Activated CD8-positive, alpha-beta memory T cell treated with anti-CD3 and anti-CD28 coated beads, Interleukin-2, amount 10 ng/mL, durations not matched to agents 7 days and 5 days (primary cell): ENCODE data around the gene EMD. TPM values are rescaled to one million over a fixed set of nuclear protein-coding genes. Genes with fewer than 3 reads are reported as not detected.

Experiments used
- ATAC-seq: fragments of 150-1000 bp; cut with Tn5 transposase; one replicate; pipeline ENCODE4 v1.10.0; 2021; ENCODE audit warnings: moderate library complexity
- CTCF ChIA-PET: fragments of 350-600 bp; sonication (Branson Sonifier 250); formaldehyde crosslinking; loops from one replicate; lab custom pipeline; 2021; ENCODE audit warnings: antibody characterized with exemption; lab: Charles Lee
- DNase-seq: peaks from one replicate; pipeline ENCODE4 v3.0.0-alpha.2; 2020
- H3K27ac Mint-ChIP-seq: one replicate; pipeline ENCODE4 v1.8.0; 2021; ENCODE audit warnings: mild to moderate bottlenecking, mixed read lengths
- H3K27me3 Mint-ChIP-seq: one replicate; pipeline ENCODE4 v1.8.0; 2021; ENCODE audit warnings: mixed read lengths
- H3K36me3 Mint-ChIP-seq: one replicate; pipeline ENCODE4 v1.8.0; 2021; ENCODE audit warnings: mild to moderate bottlenecking, mixed read lengths
- H3K4me1 Mint-ChIP-seq: one replicate; pipeline ENCODE4 v1.8.0; 2021; ENCODE audit warnings: mixed read lengths
- H3K4me3 Mint-ChIP-seq: one replicate; pipeline ENCODE4 v1.8.0; 2021; ENCODE audit warnings: mild to moderate bottlenecking, moderate library complexity, mixed read lengths
- H3K9me3 Mint-ChIP-seq: one replicate; pipeline ENCODE4 v1.8.0; 2022; ENCODE audit warnings: low read depth, mixed read lengths
- total RNA-seq, 2 experiments: library from RNA; stranded (reverse); gene quantifications; one replicate each; pipeline ENCODE4 v1.2.3, GENCODE V29; 2021

The EMD gene
- total RNA-seq, 2 experiments from 2014 or later: 64.6 to 70.2 TPM

GRCh38 chrX:154350429-154351182 is 28.5 kb upstream of the EMD start:
- peaks cover 8% of the 10 kb centered on the region for H3K36me3 Mint-ChIP-seq
- H3K27me3 Mint-ChIP-seq: no peaks in the 10 kb centered on the region
- no peak overlapping the region for H3K4me3 Mint-ChIP-seq
- H3K4me1 Mint-ChIP-seq: peaks cover 68% of the 10 kb centered on the region
- ATAC-seq: no peak
- H3K27ac Mint-ChIP-seq: peak overlapping the region; percentile 82
- no peaks in the 10 kb centered on the region for H3K9me3 Mint-ChIP-seq
- CTCF ChIA-PET: interaction anchor here (1.7 kb wide), 1 partner anchor 16 kb away, joined by 5 read pairs; no protein-coding TSS in a partner anchor
- no peak for DNase-seq

- Mint-ChIP-seq H3K4me1 (peaks cover 74% of the 10 kb centered on the region), H3K27me3 (no peaks in the 10 kb centered on the region), H3K4me3 (no peak overlapping the region), H3K36me3 (peaks cover 10% of the 10 kb centered on the region), H3K9me3 (no peaks in the 10 kb centered on the region), H3K27ac (peak overlapping the region; percentile 82)
- no peak for ATAC-seq
- CTCF ChIA-PET: interaction anchor here (1.7 kb wide), 1 partner anchor 15 kb away, joined by 5 read pairs; no protein-coding TSS in a partner anchor
- no peak for DNase-seq
These were observed 27.7 kb upstream of the EMD start for GRCh38 chrX:154351183-154352011.

- Mint-ChIP-seq H3K36me3 (peaks cover 12% of the 10 kb centered on the region), H3K27ac (peak overlapping the region; percentile 82), H3K9me3 (no peaks in the 10 kb centered on the region), H3K4me3 (no peak overlapping the region), H3K27me3 (no peaks in the 10 kb centered on the region), H3K4me1 (peaks cover 75% of the 10 kb centered on the region)
- DNase-seq (no peak), ATAC-seq (no peak)
- CTCF ChIA-PET: no interaction called here
These were observed 27.1 kb upstream of the EMD start for GRCh38 chrX:154352012-154352401.

GRCh38 chrX:154352466-154352865 is 26.6 kb upstream of the EMD start:
- DNase-seq (no peak), ATAC-seq (no peak)
- peak overlapping the region; percentile 82 for H3K27ac Mint-ChIP-seq
- H3K36me3 Mint-ChIP-seq: peaks cover 14% of the 10 kb centered on the region
- H3K27me3 Mint-ChIP-seq: no peaks in the 10 kb centered on the region
- H3K4me1 Mint-ChIP-seq: peaks cover 73% of the 10 kb centered on the region
- no peaks in the 10 kb centered on the region for H3K9me3 Mint-ChIP-seq
- H3K4me3 Mint-ChIP-seq: no peak overlapping the region
- CTCF ChIA-PET: no interaction called here

GRCh38 chrX:154353172-154353843 is 25.8 kb upstream of the EMD start:
- no peak for ATAC-seq
- CTCF ChIA-PET: no interaction called here
- H3K27me3 Mint-ChIP-seq: no peaks in the 10 kb centered on the region
- H3K9me3 Mint-ChIP-seq: no peaks in the 10 kb centered on the region
- H3K4me1 Mint-ChIP-seq: peaks cover 71% of the 10 kb centered on the region
- no peak overlapping the region for H3K4me3 Mint-ChIP-seq
- H3K36me3 Mint-ChIP-seq: peaks cover 14% of the 10 kb centered on the region
- no peak for DNase-seq
- H3K27ac Mint-ChIP-seq: peak overlapping the region; percentile 36

- H3K9me3 Mint-ChIP-seq: no peaks in the 10 kb centered on the region
- H3K36me3 Mint-ChIP-seq: peaks cover 20% of the 10 kb centered on the region
- DNase-seq: no peak
- H3K27ac Mint-ChIP-seq: peak overlapping the region; percentile 15
- CTCF ChIA-PET: no interaction called here
- H3K4me1 Mint-ChIP-seq: peaks cover 72% of the 10 kb centered on the region
- no peak overlapping the region for H3K4me3 Mint-ChIP-seq
- ATAC-seq: no peak
- H3K27me3 Mint-ChIP-seq: no peaks in the 10 kb centered on the region
These were observed 25.1 kb upstream of the EMD start for GRCh38 chrX:154354013-154354412.

GRCh38 chrX:154354516-154354915 is 24.6 kb upstream of the EMD start:
- H3K9me3 Mint-ChIP-seq: no peaks in the 10 kb centered on the region
- CTCF ChIA-PET: no interaction called here
- no peak overlapping the region for H3K27ac Mint-ChIP-seq
- DNase-seq (no peak), ATAC-seq (no peak)
- peaks cover 68% of the 10 kb centered on the region for H3K4me1 Mint-ChIP-seq
- no peaks in the 10 kb centered on the region for H3K27me3 Mint-ChIP-seq
- peaks cover 20% of the 10 kb centered on the region for H3K36me3 Mint-ChIP-seq
- H3K4me3 Mint-ChIP-seq: no peak overlapping the region

- Mint-ChIP-seq H3K4me3 (no peak overlapping the region), H3K27me3 (no peaks in the 10 kb centered on the region), H3K9me3 (no peaks in the 10 kb centered on the region), H3K4me1 (peaks cover 66% of the 10 kb centered on the region), H3K36me3 (peaks cover 19% of the 10 kb centered on the region), H3K27ac (no peak overlapping the region)
- DNase-seq: no peak
- no peak for ATAC-seq
- CTCF ChIA-PET: no interaction called here
These were observed 23.9 kb upstream of the EMD start for GRCh38 chrX:154355094-154355775.

GRCh38 chrX:154355776-154356140 is 23.3 kb upstream of the EMD start:
- H3K4me1 Mint-ChIP-seq: peaks cover 65% of the 10 kb centered on the region
- H3K4me3 Mint-ChIP-seq: no peak overlapping the region
- H3K27me3 Mint-ChIP-seq: no peaks in the 10 kb centered on the region

GRCh38 chrX:154356596-154356995 is 22.5 kb upstream of the EMD start:
- Mint-ChIP-seq H3K9me3 (no peaks in the 10 kb centered on the region), H3K27me3 (no peaks in the 10 kb centered on the region), H3K4me3 (no peak overlapping the region), H3K27ac (peak overlapping the region; percentile 19), H3K36me3 (peaks cover 23% of the 10 kb centered on the region), H3K4me1 (peaks cover 64% of the 10 kb centered on the region)
- CTCF ChIA-PET: no interaction called here
- DNase-seq (no peak), ATAC-seq (no peak)

More at GRCh38 chrX:154355776-154356140, 23.3 kb upstream of the EMD start:
- ATAC-seq: no peak
- no peak overlapping the region for H3K27ac Mint-ChIP-seq
- H3K36me3 Mint-ChIP-seq: peaks cover 19% of the 10 kb centered on the region
- DNase-seq: no peak
- no peaks in the 10 kb centered on the region for H3K9me3 Mint-ChIP-seq
- CTCF ChIA-PET: no interaction called here

- H3K36me3 Mint-ChIP-seq: peaks cover 25% of the 10 kb centered on the region
- ATAC-seq: no peak
- H3K4me1 Mint-ChIP-seq: peaks cover 62% of the 10 kb centered on the region
- H3K27ac Mint-ChIP-seq: peak overlapping the region; percentile 52
- CTCF ChIA-PET: no interaction called here
- H3K27me3 Mint-ChIP-seq: no peaks in the 10 kb centered on the region
- no peaks in the 10 kb centered on the region for H3K9me3 Mint-ChIP-seq
- no peak for DNase-seq
- H3K4me3 Mint-ChIP-seq: no peak overlapping the region
These were observed 21.9 kb upstream of the EMD start for GRCh38 chrX:154357205-154357604.

- H3K4me3 Mint-ChIP-seq: no peak overlapping the region
These were observed 21.1 kb upstream of the EMD start for GRCh38 chrX:154358011-154358410.

GRCh38 chrX:154358829-154359228 is 20.3 kb upstream of the EMD start:
- Mint-ChIP-seq H3K9me3 (no peaks in the 10 kb centered on the region), H3K27me3 (no peaks in the 10 kb centered on the region), H3K4me1 (peaks cover 53% of the 10 kb centered on the region), H3K36me3 (peaks cover 31% of the 10 kb centered on the region), H3K4me3 (no peak overlapping the region), H3K27ac (peak overlapping the region; percentile 52)
- CTCF ChIA-PET: no interaction called here
- DNase-seq: no peak
- no peak for ATAC-seq

More at GRCh38 chrX:154358011-154358410, 21.1 kb upstream of the EMD start:
- no peak for DNase-seq
- Mint-ChIP-seq H3K4me1 (peaks cover 58% of the 10 kb centered on the region), H3K27me3 (no peaks in the 10 kb centered on the region), H3K9me3 (no peaks in the 10 kb centered on the region), H3K36me3 (peaks cover 29% of the 10 kb centered on the region), H3K27ac (peak overlapping the region; percentile 52)
- CTCF ChIA-PET: no interaction called here
- ATAC-seq: no peak
